Bronchial epithelial cell (primary cell): ENCODE measurements around the gene HSD17B11. TPM values are rescaled to one million over a fixed set of nuclear protein-coding genes. Genes with fewer than 3 reads are reported as not detected.

ENCODE experiments used
- DNase-seq: peaks from one replicate; pipeline ENCODE4 v3.0.0-alpha.2; 2010; ENCODE audit warnings: low read depth
- FAIRE-seq: peaks from 2 replicates; lab custom pipeline; 2011; peaks lifted over from hg19 to GRCh38; lab: Jason Lieb, UNC
- H3K27me3 ChIP-seq: 2 replicates; pipeline ENCODE4 v1.5.1; 2011; ENCODE audit warnings: low read length; ENCODE audit not compliant: control insufficient read depth, insufficient read depth
- H3K36me3 ChIP-seq: 2 replicates; pipeline ENCODE4 v1.5.1; 2011; ENCODE audit warnings: low read length; ENCODE audit not compliant: control insufficient read depth, insufficient read depth
- H3K4me3 ChIP-seq: 2 replicates; pipeline ENCODE4 v1.5.1; 2011; ENCODE audit warnings: mild to moderate bottlenecking, low read depth, low read length, control low read depth
- total RNA-seq: library from RNA; depleted of rRNA; stranded (reverse); fragments of >200 nt; gene quantifications from 2 replicates; pipeline ENCODE4 v1.2.1, GENCODE V29; 2014
- TF ChIP-seq, protein P1 (sequence below): IDR thresholded peaks from 2 replicates; pipeline ENCODE4 v1.5.1; 2011; ENCODE audit warnings: mild to moderate bottlenecking, moderate library complexity, low read length, control low read depth, inconsistent platforms; ENCODE audit not compliant: insufficient read depth, severe bottlenecking

Gene HSD17B11
- total RNA-seq, 1 donor from 2014 or later = 1.8 TPM

DNA sequence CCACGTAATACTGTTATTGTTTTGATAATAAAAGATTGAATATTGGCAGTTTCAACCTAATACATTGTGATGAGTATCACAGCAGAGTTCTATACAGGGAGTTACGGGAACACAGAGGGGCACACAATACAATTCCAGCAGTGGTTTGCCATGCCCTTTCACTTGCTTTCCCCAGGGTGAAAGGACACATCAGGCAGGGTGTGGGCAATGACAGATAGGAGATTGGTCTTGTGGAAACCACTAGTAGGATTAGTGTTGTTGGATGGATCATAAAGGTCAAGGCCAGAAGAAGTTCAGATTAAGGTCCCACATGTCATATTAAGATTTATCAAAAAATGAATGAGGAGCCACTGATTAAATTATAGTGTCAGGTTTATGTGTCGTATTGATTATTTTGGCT, 8.1 kb downstream of the HSD17B11 start:
- Histone ChIP-seq H3K27me3 (no peaks in the 10 kb centered on the region), H3K4me3 (no peak overlapping the region), H3K36me3 (no peaks in the 10 kb centered on the region)
- TF ChIP-seq, protein P1, sequence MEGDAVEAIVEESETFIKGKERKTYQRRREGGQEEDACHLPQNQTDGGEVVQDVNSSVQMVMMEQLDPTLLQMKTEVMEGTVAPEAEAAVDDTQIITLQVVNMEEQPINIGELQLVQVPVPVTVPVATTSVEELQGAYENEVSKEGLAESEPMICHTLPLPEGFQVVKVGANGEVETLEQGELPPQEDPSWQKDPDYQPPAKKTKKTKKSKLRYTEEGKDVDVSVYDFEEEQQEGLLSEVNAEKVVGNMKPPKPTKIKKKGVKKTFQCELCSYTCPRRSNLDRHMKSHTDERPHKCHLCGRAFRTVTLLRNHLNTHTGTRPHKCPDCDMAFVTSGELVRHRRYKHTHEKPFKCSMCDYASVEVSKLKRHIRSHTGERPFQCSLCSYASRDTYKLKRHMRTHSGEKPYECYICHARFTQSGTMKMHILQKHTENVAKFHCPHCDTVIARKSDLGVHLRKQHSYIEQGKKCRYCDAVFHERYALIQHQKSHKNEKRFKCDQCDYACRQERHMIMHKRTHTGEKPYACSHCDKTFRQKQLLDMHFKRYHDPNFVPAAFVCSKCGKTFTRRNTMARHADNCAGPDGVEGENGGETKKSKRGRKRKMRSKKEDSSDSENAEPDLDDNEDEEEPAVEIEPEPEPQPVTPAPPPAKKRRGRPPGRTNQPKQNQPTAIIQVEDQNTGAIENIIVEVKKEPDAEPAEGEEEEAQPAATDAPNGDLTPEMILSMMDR = no peak
- FAIRE-seq (no peak), DNase-seq (no peak)

DNA sequence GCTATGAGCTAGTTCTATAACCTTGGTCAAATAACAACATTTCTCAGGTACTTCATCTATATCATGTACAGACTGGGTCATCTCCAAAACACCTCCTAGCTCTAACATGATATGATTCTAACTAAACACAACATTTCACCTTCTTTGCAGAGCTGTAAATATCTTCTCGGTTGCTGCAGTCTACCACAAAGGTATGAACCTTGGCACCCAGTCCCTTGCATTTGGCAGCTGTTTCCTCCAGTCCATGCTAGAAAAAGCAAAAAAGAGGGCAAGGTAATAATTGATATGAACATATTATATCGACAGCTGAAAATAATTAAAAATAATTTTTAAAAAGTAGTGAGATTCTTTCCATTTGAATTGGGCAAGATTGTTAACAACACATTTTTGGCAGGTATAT, 8.9 kb downstream of the HSD17B11 start:
- DNase-seq (no peak), FAIRE-seq (no peak)
- H3K4me3 ChIP-seq = no peak overlapping the region
- no peaks in the 10 kb centered on the region for H3K36me3 ChIP-seq
- TF ChIP-seq, protein P1 = no peak
- H3K27me3 ChIP-seq = no peaks in the 10 kb centered on the region

DNA sequence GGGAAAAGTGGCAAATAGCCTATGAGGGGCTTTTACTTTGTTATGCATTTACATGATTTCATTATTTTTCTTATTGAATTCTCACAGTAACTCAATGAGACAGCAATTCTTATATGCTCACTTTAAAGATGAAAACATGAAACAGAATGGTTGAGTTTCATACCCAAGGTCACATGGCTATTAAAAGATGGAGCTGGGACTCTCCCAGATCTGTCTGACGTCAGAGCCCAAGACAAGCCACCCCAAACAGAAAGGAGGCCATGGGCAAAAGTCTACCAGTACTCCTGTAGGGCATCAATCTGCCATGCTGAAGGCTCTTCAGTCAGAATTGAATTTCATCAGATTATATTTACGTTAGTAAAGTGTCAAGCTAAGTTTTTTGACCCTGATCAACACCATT, 13.2 kb downstream of the HSD17B11 start:
- H3K27me3 ChIP-seq = no peaks in the 10 kb centered on the region
- TF ChIP-seq, protein P1 = no peak
- no peak overlapping the region for H3K4me3 ChIP-seq
- no peak for FAIRE-seq
- H3K36me3 ChIP-seq = no peaks in the 10 kb centered on the region
- no peak for DNase-seq

DNA sequence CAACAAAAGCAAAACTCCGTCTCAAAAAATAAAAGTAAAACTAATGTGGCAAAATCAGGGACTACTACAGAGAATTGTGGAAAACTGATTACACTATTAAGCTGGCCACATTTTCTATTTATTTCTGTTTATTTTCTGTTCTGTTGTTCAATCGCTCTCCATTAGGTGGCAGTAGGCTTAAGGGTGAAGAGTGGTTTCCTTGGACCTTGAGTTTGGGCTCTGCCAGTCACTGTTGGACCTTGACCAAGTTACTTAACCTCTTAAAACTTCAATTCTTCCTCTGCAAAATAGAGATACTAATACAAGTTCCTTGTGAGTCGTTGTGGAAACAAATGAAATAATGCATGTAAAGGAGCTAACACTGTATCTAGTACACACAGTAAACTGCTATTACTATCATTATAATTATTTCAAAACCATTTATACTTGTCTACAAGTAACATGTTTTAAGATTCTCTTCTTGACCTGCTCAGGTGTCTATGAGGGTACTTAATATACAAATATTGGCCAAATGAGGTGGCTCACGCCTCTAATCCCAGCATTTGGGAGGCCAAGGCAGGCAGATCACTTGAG, 15.2 kb downstream of the HSD17B11 start:
- Histone ChIP-seq H3K36me3 (no peaks in the 10 kb centered on the region), H3K27me3 (no peaks in the 10 kb centered on the region), H3K4me3 (no peak overlapping the region)
- DNase-seq (peak; percentile 53), FAIRE-seq (no peak)
- TF ChIP-seq, protein P1 = peak; percentile 64

DNA sequence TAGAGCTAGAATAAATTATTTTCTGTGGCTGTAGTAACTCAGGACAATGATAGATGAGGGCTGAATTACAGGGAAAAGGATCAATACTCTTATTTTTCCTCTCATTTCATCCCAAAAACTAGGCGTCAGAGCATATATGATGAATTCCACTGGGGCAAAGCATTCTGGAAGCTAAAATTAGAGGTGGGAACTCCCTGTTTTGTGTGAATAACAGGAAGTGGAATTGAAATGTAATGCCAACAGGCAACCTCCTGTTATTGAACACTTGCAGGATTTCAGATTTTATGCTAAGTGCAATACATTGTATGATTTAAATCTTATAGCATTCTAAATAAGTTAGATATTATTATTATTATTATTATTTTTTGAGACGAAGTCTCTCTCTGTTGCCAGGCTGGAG, 20.9 kb downstream of the HSD17B11 start:
- TF ChIP-seq, protein P1 = no peak
- H3K36me3 ChIP-seq = no peaks in the 10 kb centered on the region
- H3K27me3 ChIP-seq = no peaks in the 10 kb centered on the region
- H3K4me3 ChIP-seq = no peak overlapping the region
- FAIRE-seq (no peak), DNase-seq (no peak)
